Measurements from ENCODE around the gene UGT1A1.

GRCh38 chr2:233796254-233796653 lies 36.2 kb downstream of the UGT1A1 start:
- TF ChIP-seq POLR2AphosphoS5 (IDR thresholded peaks at IDR 0.05; ENCODE audit: low read depth, low read length) = no peak
- no peak for TF ChIP-seq POLR2A (IDR thresholded peaks at IDR 0.05; ENCODE audit: low read depth, low read length)
- no peak for TF ChIP-seq TAF1 (IDR thresholded peaks at IDR 0.05; ENCODE audit: low read depth, low read length)

Data from GM12891 (cell line).